SK-N-DZ (cell line): Measurements from ENCODE around the gene PCDH15. TPM values are rescaled to one million over a fixed set of nuclear protein-coding genes. Genes with fewer than 3 reads are reported as not detected.

ENCODE experiments used
- DNase-seq: peaks from one replicate; pipeline ENCODE4 v3.0.0-alpha.2; 2015; ENCODE audit warnings: low spot score
- polyA plus RNA-seq, 2 experiments: library from polyadenylated mRNA; depleted of rRNA; stranded (reverse); fragments of >200 nt; gene quantifications; 2 replicates each; pipeline ENCODE4 v1.2.3, GENCODE V29; 2014

Gene PCDH15
- 0.09 and 0.15 TPM in 2 replicates for polyA plus RNA-seq (2014; cell fraction: cytosol; rRNA removed)
- polyA plus RNA-seq (2014; cell fraction: nucleus; rRNA removed): 0.18 and 0.39 TPM in 2 replicates

DNA sequence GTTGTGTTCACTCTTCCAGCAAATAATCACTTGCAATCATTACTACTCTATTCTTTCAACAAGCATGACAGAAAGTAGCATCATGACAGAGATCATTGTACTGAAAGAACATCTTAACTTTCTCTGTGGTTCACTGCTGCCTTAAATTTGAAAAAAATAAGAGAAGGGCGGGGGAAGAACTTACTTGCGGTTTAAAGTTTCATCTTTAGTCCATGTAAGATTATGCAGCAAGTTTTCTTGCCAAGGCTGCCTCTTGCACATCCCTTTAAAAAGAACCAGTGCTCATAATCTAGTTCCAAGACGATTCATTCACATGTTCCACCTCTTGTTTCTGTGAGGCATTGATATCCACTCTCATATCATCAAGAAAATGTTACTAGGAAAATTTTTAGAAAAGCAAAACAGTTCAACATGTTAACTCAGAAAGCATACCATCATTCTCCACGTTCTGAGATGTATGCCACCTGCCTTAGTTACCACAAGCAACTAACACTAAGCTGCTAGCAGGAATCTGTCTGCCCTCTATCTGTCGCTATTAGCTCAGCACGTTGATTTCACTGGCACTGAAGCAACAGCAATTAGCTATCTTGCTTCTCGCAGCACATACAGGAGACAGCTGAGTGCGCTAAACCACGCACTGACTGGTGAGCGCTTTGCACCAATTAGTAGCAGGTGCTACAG lies at the start of gene PCDH15:
Gene PCDH15, minus strand, starts transcription at position 491 of the 681 bp plus-strand sequence. CDS start 136,969 bp downstream, outside the sequence.
- DNase-seq: peak; percentile 67

DNA sequence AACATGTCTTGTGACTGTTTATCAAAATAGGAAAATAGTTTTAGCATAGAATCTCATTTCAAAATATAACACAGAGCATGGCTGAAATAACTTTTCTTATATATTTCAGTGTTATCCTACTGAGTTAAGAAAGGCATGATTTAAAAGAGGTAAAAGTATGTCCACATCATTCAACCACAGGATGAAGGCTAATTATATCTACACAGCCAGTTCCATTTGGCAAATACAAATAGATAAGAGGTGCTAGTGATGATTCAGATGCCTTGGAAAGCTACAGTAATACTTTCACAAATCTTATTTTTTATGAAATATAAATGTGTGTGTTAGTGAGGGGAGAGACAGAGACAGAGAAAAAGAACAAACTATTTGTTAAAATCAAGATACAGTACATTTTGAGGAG lies 42.9 kb upstream of the PCDH15 start:
- no peak for DNase-seq

DNA sequence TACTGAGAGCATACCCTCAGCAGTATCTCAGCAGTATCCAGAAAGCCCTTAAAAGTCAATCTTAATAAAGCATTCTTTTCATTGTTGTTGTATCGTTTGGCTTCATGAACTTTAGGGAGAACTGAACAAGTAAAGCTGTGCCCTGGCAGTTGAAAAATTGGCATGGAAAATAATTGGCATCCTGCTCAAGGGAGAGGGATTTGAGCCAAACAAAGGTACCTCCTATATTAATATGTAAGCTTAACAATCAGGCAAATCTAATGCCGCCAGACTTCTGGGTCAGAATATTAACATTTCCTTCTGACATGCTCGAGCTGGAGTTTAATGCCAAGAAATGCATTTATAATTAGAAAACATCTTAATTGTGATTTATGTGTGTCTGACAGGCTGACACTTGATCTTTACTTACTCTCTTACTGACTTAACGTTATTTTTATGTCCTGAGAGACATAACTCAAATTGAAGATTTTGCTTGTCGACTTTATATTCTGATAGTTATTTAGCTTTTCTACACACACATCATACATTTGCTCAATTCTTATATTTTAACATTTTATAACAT lies 42.1 kb upstream of the PCDH15 start:
- no peak for DNase-seq

DNA sequence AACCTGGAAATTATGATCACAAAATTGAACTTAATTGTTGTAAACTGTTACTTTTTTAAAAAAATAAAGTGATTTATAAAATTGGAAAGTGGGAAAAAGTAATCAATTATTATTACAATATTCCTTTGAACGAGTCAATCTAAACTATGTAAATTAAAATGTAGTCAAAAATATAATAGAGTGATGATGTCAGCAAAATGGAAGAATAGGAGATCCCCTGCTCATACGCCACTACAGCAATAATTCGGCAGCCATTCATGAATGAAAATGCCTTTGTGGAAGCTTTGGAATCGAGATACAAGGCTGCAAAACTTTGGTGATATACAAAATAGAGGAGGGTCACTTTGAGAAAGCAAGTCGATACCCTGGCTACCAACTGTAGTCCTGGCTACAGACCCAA lies 36.4 kb upstream of the PCDH15 start:
- DNase-seq: no peak

DNA sequence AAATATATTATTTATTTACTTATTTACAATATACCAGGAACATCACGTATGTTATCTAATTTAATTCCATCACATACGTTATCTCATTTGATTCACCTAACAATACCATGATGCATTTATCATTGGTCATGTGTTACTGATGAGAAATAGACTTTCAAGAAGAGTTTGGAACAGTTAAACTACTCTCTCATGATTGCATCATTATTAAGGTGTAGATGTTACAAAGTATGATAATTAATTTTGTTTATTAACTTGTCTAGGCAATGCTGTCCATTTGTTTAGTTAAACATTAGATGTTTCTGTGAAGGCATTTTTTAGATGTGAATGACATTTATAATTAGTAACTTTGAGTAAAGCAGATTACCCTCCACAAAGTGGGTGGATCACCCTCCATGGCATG lies 32.0 kb upstream of the PCDH15 start:
- DNase-seq: no peak

DNA sequence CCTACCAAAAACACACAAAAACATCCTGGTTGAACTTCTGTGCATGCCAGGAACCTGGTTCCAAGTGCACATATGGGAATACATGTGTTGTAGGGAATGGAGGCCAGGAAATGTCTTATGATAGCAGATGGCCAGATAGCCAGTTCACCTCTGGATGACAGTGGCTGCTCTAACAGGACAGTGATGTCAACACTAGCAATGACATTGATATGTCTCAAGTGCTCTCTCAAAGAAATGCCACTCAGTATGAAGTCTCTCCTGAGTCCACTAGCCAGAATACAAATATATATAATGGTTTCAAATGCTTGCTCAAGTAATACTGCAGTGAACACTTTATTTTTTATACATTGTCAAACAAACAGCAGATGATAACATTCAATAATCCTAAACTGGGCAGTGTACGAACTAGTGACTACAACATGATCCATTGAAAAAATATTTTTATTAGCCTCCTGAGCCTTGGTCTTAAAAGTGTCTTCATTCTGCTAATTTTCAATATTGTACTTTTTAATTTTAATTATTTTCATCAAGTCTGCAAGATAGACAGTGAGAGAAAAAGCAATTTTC lies 26.0 kb upstream of the PCDH15 start:
- no peak for DNase-seq

DNA sequence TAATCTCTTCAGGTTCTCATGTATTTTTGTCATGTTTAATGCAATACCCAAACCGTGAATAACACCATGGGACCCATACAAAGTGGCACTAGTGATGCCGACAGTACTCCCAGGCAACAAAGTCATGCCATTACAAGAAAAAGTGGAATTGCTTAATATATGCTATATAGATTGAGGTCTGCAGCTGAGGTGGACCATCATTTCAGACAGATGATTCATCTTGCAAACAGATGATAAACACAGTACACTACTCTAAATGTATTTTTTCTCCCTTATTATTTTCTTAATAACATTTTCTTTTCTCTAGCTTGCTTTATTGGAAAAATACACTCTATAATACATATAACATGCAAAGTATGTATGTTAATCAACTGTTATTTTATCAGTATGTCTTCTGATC lies 14.6 kb upstream of the PCDH15 start:
- no peak for DNase-seq

DNA sequence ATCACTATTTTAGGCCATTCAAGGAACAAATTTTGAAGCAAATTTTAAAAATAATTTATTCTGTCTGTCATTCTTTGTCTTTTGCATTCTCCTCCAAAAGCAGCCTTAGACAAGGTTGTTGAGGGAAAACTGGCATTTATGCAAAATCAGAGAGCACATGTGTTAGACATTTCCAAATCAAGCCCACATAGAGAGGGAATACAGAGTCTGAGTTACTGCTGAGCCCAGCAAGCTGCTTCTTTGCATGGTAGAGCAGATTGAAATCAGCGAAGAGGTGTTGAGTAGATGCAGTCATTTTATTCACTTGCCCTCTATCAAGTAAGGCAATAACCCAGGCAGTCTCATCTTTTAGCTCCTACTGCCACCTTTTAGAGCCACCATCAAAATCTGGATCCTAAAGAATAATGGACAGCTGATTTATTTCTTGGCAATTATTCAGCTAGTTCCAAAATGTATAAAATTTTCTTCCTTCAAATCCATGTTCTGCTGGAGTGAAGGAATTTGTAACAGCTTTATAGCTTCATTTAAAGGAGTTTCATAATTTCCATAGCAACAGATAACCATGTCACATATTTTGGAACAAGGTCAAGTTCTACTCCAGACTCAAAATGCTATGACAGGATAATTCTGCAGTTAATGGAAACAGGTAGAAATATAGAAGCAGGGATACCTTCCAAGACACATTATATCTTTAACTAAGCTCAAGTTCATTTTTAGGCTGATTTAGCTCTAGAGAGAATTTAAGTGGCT lies 7.3 kb upstream of the PCDH15 start:
- DNase-seq: no peak

DNA sequence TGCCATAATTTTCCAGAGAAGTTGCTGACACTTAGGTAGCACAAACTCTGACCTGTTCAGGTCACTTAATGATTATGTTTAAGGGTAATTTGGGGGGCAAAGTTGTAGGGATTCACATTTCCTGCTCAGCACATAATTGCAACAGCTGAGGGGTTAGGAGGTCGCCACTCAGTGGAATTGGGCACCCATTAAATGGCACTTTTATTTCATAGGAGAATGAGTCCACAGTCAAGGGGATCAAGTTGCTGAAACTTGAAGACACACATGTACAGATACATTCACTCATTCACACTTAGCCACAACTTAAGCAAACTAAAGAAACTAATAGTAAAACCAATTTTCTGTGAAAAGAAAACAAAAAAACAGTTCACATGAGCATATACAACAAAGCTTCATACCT lies 1.5 kb downstream of the PCDH15 start:
- no peak for DNase-seq

DNA sequence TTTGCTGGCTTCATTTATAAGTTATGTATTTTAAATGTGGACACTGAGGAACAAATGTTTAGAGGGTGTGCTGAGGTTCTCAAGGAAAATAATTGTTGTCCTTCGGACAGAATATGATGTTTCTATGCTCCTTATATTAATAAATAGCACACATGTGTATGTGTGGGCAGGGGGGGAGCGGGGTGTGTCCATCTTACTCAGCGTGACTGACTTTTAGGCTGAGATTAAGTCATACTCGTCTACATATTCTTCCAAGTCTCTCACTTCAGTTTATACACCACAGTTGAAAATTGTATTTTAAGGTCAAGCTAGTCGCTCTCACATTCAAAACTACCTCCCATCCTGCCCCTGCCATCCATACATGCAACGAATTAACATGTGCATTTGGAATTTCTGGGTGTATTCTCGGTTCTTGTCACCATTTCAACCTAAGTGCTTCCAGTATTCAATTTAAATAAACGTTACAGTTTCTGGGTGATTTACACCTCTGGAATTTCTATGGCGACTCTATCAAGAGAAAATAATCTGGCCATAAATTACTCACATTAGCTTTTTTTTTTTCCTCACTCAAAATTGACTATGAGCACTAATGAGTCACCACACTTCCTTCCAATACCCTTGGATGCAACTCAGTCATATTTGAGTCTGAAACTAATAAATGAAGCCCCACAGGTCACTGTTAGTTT lies 3.3 kb downstream of the PCDH15 start:
- no peak for DNase-seq

DNA sequence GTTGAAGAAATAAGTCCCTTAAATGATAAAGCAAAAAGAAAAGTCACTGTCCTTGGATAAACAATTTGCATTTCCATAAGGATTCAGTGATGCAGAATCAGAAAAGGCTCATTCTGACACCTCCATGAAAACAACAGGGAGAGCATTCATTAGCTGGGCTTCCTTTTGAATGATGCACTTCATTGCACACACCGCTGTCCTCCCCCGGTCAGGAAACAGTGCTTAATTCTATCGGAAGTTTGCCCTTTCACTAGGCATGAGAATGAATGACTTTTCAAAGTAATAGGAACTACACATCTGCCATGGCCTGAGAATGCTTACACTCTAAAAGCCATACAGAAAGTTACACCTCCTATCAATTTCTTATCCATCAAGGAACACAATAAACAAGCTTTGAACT lies 4.2 kb downstream of the PCDH15 start:
- no peak for DNase-seq

DNA sequence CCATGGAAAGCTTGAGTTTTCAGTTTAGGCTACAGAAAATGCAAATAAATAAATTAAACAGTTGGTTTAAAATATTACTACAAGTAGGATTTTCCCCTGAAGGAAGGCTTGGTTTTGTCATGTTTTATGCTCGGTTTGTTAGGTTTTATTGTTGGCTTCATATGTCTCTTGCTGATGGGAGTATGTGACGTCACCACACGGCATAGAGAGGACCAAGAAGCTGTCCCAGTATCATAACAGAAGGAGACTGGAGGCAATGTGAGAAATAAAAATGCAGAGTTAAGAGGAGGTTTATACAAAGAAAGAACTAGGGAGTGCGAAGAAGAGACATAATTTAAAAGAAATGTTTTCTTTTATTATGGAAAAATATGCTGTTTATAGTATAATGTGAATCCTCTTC lies 24.4 kb downstream of the PCDH15 start:
- no peak for DNase-seq

DNA sequence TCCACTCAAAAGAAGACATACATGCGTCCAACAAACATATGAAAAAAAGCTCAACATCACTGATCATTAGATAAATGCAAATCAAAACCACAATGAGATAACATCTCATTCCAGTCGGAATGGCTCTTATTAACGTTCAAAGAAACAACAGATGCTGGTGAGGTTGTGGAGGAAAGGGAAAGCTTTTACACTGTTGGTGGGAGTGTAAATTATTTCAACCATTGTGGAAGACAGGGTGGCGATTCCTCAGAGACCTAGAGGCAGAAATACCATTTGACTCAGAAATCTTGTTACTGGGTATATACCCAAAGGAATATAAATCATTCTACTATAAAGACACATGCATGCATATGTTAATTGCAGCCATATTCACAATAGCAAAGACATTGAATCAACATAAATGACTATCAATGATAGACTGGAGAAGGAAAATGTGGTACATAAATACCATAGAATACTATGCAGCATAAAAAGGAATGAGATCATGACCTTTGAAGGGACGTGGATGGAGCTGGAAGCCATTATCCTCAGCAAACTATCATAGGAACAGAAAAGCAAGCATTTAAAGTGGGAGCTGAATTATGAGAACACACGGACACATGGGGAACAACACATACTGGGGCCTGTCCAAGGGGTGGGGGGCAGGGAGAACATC lies 28.4 kb downstream of the PCDH15 start:
- DNase-seq: peak; percentile 2

DNA sequence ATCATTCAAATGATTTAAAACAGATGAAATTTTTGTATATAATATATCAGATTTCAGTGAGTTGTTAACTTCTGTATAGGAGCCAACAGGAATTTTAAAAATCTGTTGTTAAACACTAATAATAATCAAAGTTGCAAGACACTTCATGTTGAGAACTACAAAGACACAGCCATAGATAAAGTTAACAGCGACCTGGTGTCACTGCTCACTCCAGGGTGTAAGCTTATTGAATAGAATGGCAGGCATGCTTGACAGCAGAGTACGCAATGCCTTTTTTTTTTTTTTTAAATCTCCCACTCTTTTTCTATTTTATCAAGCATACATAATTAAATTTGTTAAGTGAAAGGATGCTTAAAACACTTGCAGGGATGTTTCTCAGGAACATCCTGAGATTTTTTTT lies 32.0 kb downstream of the PCDH15 start:
- no peak for DNase-seq

DNA sequence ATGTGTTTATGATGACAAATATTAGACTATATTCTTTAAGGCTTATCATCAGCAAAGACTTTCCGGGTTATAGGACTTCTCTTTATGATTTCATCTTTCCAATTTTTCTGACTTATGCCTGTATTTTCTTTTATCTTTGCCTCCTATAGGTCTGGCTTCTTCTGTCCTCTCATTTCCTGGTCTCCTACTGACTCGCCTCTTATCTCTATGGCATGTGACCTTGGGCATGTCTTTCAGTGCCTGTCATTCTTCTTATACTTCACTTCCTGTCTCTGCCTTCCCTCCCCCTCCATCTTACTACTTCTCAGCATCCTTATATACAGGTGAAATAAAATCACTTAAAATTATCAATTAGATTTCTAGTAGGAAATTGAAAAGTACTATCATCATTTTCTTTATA lies 42.2 kb downstream of the PCDH15 start:
- no peak for DNase-seq

DNA sequence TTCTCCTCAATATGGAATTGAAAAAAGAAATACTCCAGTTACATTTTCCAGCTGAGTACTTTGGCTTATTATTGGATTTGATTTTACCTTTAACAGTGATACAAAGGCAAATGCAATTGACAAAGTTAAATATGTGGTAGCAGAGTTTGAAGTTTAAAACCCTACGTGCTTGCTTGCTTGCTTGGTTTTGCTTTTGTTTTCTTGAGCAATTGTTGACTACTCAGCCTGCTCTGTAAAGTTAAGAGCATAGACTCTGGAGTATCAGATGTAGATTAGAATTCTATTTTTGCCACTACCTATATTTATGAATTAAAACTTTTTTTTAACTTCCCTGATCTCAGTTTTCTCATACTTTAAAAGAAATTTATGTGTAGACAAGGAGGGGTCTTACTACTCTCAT lies 51.4 kb downstream of the PCDH15 start:
- DNase-seq: no peak

DNA sequence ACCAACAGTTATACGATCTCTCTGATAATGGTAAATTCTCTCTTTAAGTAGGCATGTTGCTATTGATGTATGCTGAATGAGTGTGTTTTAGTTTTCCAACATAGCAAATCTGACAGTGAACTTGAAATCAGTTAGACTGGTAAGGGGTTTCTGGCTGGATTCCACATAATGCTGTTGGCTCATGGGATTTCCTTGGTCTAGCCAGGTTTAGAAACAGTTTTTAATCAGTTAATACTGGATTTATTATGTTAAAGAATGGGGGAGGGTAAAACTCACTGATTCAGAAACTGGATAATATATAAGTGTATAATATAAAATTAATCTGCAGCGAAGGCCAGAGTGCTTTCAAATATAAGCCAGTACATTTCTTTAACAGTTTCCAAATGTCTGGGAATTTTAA lies 55.6 kb downstream of the PCDH15 start:
- no peak for DNase-seq

DNA sequence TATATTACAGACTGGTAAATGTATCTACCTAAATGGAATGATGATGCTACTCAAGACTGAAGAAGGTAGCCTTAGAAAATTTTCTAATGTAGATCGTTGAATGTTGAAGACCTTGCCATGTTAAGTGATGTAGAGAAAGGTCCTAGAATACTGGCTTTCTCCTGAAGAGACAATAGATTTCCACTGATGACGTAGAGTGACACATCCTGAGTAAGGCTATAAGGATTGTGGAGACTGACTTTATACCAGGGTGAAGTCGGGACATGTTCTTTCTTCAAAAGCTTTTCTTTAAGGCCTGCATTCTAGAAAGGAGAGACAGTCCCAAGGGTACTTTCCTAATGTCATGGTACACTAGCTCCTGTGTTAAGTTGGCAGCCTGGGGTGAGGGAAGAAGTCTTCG lies 58.6 kb downstream of the PCDH15 start:
- DNase-seq: no peak

DNA sequence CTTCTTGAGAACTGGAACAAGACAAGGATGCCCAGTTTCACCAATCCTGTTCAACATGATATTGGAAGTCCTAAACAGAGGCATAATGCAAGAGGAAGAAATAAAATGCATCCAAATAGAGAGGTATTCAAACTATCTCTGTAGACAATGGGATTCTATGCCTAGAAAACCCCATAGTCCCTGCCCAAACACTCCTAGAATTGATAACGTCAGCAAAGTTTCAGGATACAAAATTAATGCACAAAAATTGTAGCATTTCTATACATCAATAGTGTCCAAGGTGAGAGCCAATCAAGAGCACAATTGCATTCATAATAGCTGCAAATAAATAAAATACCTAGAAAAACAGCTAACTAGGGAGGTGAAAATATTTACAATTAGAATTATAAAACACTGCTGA lies 72.5 kb downstream of the PCDH15 start:
- DNase-seq: no peak

DNA sequence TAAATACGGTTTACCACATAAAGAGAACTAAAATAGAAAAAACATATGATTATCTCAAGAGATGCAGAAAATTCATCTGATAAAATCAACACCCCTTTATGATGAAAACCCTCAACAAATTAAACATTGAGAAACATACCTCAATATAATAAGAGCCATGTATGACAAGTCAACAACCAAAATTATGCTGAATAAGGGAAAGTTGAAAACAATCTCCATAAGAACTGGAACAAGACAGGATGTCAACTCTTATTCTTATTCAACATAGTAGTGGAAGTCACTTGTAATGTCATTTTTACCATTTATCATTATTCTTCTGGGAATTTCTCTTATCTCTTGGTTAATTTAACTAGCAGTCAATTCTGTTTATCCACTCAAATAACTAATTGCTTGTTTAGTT lies 79.0 kb downstream of the PCDH15 start:
- DNase-seq: no peak

DNA sequence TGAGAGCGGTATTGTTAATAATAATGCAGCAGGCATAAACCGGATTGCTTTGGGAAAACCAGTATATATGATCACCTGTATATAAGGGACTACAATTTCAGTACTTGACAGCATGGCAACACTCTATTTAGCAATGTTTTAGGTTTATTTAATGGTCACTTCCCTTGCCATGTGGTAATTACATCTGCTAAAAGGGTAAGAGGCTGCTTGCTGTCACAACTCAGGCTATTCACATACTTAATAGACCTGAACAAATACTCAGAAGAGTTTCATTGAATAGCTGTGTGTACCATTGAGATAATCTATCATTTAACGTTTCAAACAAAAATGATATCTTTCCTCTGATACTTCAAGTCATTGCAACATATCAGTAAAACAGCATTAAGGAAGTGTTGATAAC lies 90.1 kb downstream of the PCDH15 start:
- no peak for DNase-seq
